HepG2 (cell line): Measurements from ENCODE around the gene UBR3. TPM values are rescaled to one million over a fixed set of nuclear protein-coding genes. Genes with fewer than 3 reads are reported as not detected.
A peak's percentile ranks its signal among the peaks of the same experiment; 100 is the strongest.

Experiments used
- ATAC-seq: fragments of 200-7000 bp; cut with Tn5 transposase; 3 replicates; pipeline ENCODE4 v1.9.1; 2020; ENCODE audit warnings: mild to moderate bottlenecking, moderate library complexity
- BruUV-seq: library from RNA; stranded (reverse); fragments of 400-500 nt; replicated peaks from 2 replicates; lab custom pipeline; 2021; lab: Mats Ljungman, UMichigan
- CTCF ChIA-PET: fragments of 300-600 bp; formaldehyde crosslinking; extraction: SDS; loops from one replicate; lab custom pipeline; 2021; ENCODE audit warnings: low total read pairs, inconsistent platforms, low intra/inter-chr PET ratio; lab: Yijun Ruan, JAX
- POLR2A ChIA-PET: fragments of 350-600 bp; sonication (Branson Sonifier 250); formaldehyde crosslinking; loops from one replicate; lab custom pipeline; 2020; ENCODE audit warnings: antibody characterized with exemption, inconsistent platforms; lab: Yijun Ruan, JAX
- DNase-seq: peaks from one replicate; pipeline ENCODE4 v3.0.0-alpha.2; 2015; ENCODE audit warnings: low spot score
- FAIRE-seq: peaks from 3 replicates; lab custom pipeline; 2011; peaks lifted over from hg19 to GRCh38; lab: Jason Lieb, UNC
- H2AFZ ChIP-seq: one replicate; pipeline ENCODE4 v1.6.1; 2011; ENCODE audit warnings: low read length, inconsistent platforms
- H3K27ac ChIP-seq: fragments of 300-600 bp; 3 replicates; pipeline ENCODE4 v1.8.0; 2011; ENCODE audit warnings: mixed run types, mild to moderate bottlenecking, mixed read lengths, low read length, inconsistent platforms; ENCODE audit not compliant: insufficient read depth; ENCODE audit errors: extremely low read length
- H3K27me3 ChIP-seq, 2 experiments: fragments of 200-600 bp in 1 of 2; 2 replicates in 1 of 2; 3 replicates in 1 of 2; pipeline versions ENCODE4 v1.6.0 to v1.8.0; 2011; ENCODE audit warnings: low read length in 2 of 2, mild to moderate bottlenecking in 2 of 2, moderate library complexity in 2 of 2, inconsistent platforms in 1 of 2; ENCODE audit not compliant: insufficient read depth in 2 of 2, control insufficient read depth in 1 of 2
- H3K36me3 ChIP-seq, 2 experiments: fragments of 200-600 bp in 1 of 2; replicated peaks in 1 of 2; 2 replicates in 1 of 2; 3 replicates in 1 of 2; pipeline versions ENCODE4 v1.5.1 to v1.8.0; 2011; ENCODE audit warnings: low read length in 2 of 2, inconsistent platforms in 1 of 2; ENCODE audit not compliant: insufficient read depth in 2 of 2, control insufficient read depth in 1 of 2
- H3K4me1 ChIP-seq: 2 replicates; pipeline ENCODE4 v1.5.1; 2012; ENCODE audit warnings: low read length, inconsistent platforms; ENCODE audit not compliant: insufficient read depth
- H3K4me2 ChIP-seq: 2 replicates; pipeline ENCODE4 v1.6.0; 2011; ENCODE audit warnings: low read depth, low read length, inconsistent platforms
- H3K4me3 ChIP-seq, 3 experiments: fragments of 200-600 bp in 1 of 3; sonication (generic), shearing (Covaris generic) in 1 of 3; replicated peaks in 1 of 3; 2 replicates each; pipeline ENCODE4 v1.5.1; 2011 to 2016; ENCODE audit warnings: low read length in 3 of 3, inconsistent platforms in 2 of 3, low read depth in 2 of 3, mild to moderate bottlenecking in 2 of 3, control low read depth in 1 of 3, mixed read lengths in 1 of 3; ENCODE audit not compliant: insufficient read depth in 1 of 3
- H3K79me2 ChIP-seq: one replicate; pipeline ENCODE4 v1.6.1; 2011; ENCODE audit warnings: low read length, inconsistent platforms; ENCODE audit not compliant: insufficient read depth
- H3K9ac ChIP-seq: 2 replicates; pipeline ENCODE4 v1.6.0; 2011; ENCODE audit warnings: mild to moderate bottlenecking, low read depth, low read length, inconsistent platforms; ENCODE audit not compliant: insufficient read depth
- H3K9me3 ChIP-seq: 2 replicates; pipeline ENCODE4 v1.5.1; 2012; ENCODE audit warnings: mild to moderate bottlenecking, low read length
- H4K20me1 ChIP-seq: 2 replicates; pipeline ENCODE4 v1.6.0; 2011; ENCODE audit warnings: inconsistent platforms, mild to moderate bottlenecking, low read length, moderate library complexity; ENCODE audit not compliant: insufficient read depth
- CCDC6 ChIP-seq: sonication (generic); formaldehyde crosslinking; IDR thresholded peaks from 2 replicates; pipeline ENCODE4 v1.8.1; 2022; ENCODE audit warnings: mild to moderate bottlenecking, missing genetic modification reagents, moderate library complexity
- CEBPB ChIP-seq: IDR thresholded peaks from 2 replicates; pipeline ENCODE4 v1.6.1; 2011; ENCODE audit warnings: low read depth, low read length, improper control_type of control experiment, borderline replicate concordance
- IKZF5 ChIP-seq: IDR thresholded peaks from 2 replicates; pipeline ENCODE4 v1.6.1; 2018; ENCODE audit warnings: missing genetic modification reagents, mild to moderate bottlenecking, missing compliant biosample characterization
- SYNCRIP ChIP-seq: fragments of 200-400 bp; formaldehyde crosslinking; IDR thresholded peaks from 2 replicates; pipeline ENCODE4 v1.6.1; 2018; ENCODE audit warnings: mild to moderate bottlenecking, low read depth, low read length; ENCODE audit not compliant: insufficient read depth
- whole genome bisulfite sequencing: methylation state at CpG from one replicate; pipeline ENCODE4 v1.1.6; 2017; ENCODE audit warnings: low lambda C conversion rate; 5-methylcytosine and 5-hydroxymethylcytosine counted together
- in situ Hi-C: cut with HindIII; loops from 2 replicates; pipeline ENCODE4 v1.10.0; 2017; ENCODE audit warnings: low pct_unique_long_range_greater_than_20kb; ENCODE audit not compliant: extremely low pct_ligation_motif_present
- intact Hi-C: fragments of 100-400 bp; cut with micrococcal nuclease; formaldehyde crosslinking; loops from one replicate; pipeline ENCODE4 v1.10.0; 2022; ENCODE audit not compliant: unreplicated experiment
- polyA plus RNA-seq, 8 experiments: library from polyadenylated mRNA; depleted of rRNA in 3 of 8; stranded (reverse) in 7 of 8; unstranded in 1 of 8; fragments of >200 nt; fragmentation: Illumina TruSeq in 4 of 8; extraction: Trizol in 4 of 8; gene quantifications; 2 replicates each; pipeline versions ENCODE4 v1.2.1 to v1.2.3, GENCODE V29; 2011 to 2016; ENCODE audit warnings: low read depth in 4 of 8, missing spikeins in 1 of 8, mixed read lengths in 1 of 8; ENCODE audit not compliant: insufficient read depth in 1 of 8
- total RNA-seq, 5 experiments: library from RNA; depleted of rRNA; stranded (reverse); fragments of >200 nt; fragmentation: Illumina TruSeq; extraction: Trizol; gene quantifications; 2 replicates each; pipeline ENCODE4 v1.2.3, GENCODE V29; 2016; ENCODE audit warnings: low read depth in 1 of 5

Gene UBR3
- total and polyA plus RNA-seq, 2 of the 13 experiments (the other 11 are each of a cell fraction or from before 2014, with no cell fraction given): 15.1 to 28.0 TPM

DNA sequence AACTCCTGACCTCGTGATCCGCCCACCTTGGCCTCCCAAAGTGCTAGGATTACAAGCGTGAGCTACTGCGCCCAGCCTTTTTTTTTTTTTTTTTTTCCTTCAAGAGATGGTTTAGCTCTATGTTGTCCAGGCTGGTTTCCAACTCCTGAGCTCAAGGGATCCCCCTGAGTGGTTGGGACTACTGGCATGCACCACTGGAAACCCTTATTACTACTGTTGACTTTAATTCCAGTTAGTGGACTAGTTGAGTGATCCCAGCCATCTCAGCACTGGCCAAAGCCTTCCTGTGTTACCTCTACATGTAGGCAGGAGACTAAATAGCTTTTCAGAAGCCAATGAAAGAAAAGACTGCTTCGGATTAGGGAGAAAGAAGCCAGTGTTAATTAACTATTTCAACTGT lies 36.7 kb upstream of the UBR3 start:
- H3K27me3 ChIP-seq: no peaks in the 10 kb centered on the region
- intact Hi-C loops (loop anchor here (2.0 kb wide), 1 partner anchor 262 kb away; no protein-coding TSS in a partner anchor), in situ Hi-C loops (no loop called here)
- no peaks in the 10 kb centered on the region for H3K9me3 ChIP-seq
- DNase-seq: no peak
- H4K20me1 ChIP-seq: no peaks in the 10 kb centered on the region
- no peak overlapping the region for H3K4me2 ChIP-seq
- no peak overlapping the region for H3K9ac ChIP-seq
- peaks cover 12% of the 10 kb centered on the region for H3K4me1 ChIP-seq
- H3K79me2 ChIP-seq: no peaks in the 10 kb centered on the region
- CTCF ChIA-PET: interaction anchor here (1.1 kb wide), 1 partner anchor 263 kb away, joined by 3 read pairs; no protein-coding TSS in a partner anchor
- TF ChIP-seq SYNCRIP: no peak
- TF ChIP-seq IKZF5: no peak
- TF ChIP-seq, all 625 proteins: peak for 0
- ATAC-seq (no peak), FAIRE-seq (no peak)
- H2AFZ ChIP-seq: no peak overlapping the region
- no TSS peak for BruUV-seq
- H3K36me3 ChIP-seq: no peaks in the 10 kb centered on the region
- POLR2A ChIA-PET: interaction anchor here (0.5 to 1.3 kb wide), 5 partner anchors 8 to 96 kb away, joined by 3 to 12 read pairs (median 5); partner anchors contain the start of genes CFAP210, PHOSPHO2, SSB and UBR3
- H3K27ac ChIP-seq: no peak overlapping the region
- no peak overlapping the region for H3K4me3 ChIP-seq
- 75% methylated on average over 5 of the region's 5 CpGs for WGBS

DNA sequence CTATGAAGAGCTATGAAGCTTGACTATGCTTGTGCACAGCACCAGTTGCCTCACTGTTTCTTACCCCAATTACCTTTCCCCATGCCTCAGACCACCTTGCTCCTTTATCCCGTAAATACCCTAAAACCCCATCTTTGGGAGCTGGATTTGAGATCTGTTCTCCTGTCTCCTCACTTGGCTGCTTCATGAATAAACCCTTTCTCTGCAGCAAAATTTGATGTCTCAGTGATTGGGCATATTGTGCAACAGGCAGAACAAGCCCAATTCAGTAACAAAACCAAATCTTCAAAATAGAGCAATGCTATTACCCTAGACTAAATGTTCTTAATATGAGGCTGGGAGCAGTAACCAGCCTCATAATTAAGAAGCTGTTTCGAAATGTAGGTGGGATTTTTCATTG lies 32.1 kb upstream of the UBR3 start:
- Histone ChIP-seq H3K9ac (no peak overlapping the region), H3K4me1 (peaks cover 12% of the 10 kb centered on the region), H3K79me2 (peaks cover 15% of the 10 kb centered on the region), H3K27me3 (no peaks in the 10 kb centered on the region; a peak in 1 of 5 replicates), H3K27ac (no peak overlapping the region), H3K4me2 (no peak overlapping the region), H4K20me1 (peaks cover 5% of the 10 kb centered on the region; the same call in 1 of the 2 replicates), H3K36me3 (no peaks in the 10 kb centered on the region), H3K9me3 (no peaks in the 10 kb centered on the region), H3K4me3 (no peak overlapping the region), H2AFZ (no peak overlapping the region)
- ATAC-seq (no peak), DNase-seq (no peak), FAIRE-seq (no peak)
- intact Hi-C loops (no loop called here), in situ Hi-C loops (no loop called here)
- POLR2A ChIA-PET: interaction anchor here (0.8 kb wide), 1 partner anchor 9 kb away, joined by 3 read pairs; no protein-coding TSS in a partner anchor
- CTCF ChIA-PET: no interaction called here
- WGBS: 56% methylated on average over 2 of the region's 2 CpGs
- BruUV-seq: no TSS peak
- TF ChIP-seq CEBPB (peak; percentile 42; the same call in 1 of the 2 replicates), CCDC6 (CRISPR knock-in tag) (no peak)
